HUES48 (cell line): ENCODE data around the gene WNT2B.

Experiments used
- H3K27ac ChIP-seq: one replicate; pipeline ENCODE4 v1.7.0; 2013; ENCODE audit warnings: low read depth, low read length, inconsistent platforms
- H3K27me3 ChIP-seq: 2 replicates; pipeline ENCODE4 v1.6.1; 2013; ENCODE audit warnings: mild to moderate bottlenecking, low read length; ENCODE audit not compliant: control insufficient read depth, insufficient read depth
- H3K36me3 ChIP-seq: 2 replicates; pipeline ENCODE4 v1.6.1; 2013; ENCODE audit warnings: low read length; ENCODE audit not compliant: control insufficient read depth, insufficient read depth
- H3K4me1 ChIP-seq: 2 replicates; pipeline ENCODE4 v1.6.1; 2013; ENCODE audit warnings: mild to moderate bottlenecking, low read length; ENCODE audit not compliant: control insufficient read depth, insufficient read depth
- H3K4me3 ChIP-seq: 2 replicates; pipeline ENCODE4 v1.5.1; 2013; ENCODE audit warnings: mild to moderate bottlenecking, low read depth, low read length
- H3K9ac ChIP-seq: 2 replicates; pipeline ENCODE4 v1.6.1; 2013; ENCODE audit warnings: mild to moderate bottlenecking, low read depth, low read length, moderate library complexity
- H3K9me3 ChIP-seq: 2 replicates; pipeline ENCODE4 v1.6.1; 2013; ENCODE audit warnings: low read length; ENCODE audit not compliant: control insufficient read depth, insufficient read depth

Gene WNT2B

GRCh38 chr1:112505400-112505785, 3.4 kb upstream of the WNT2B start:
- Histone ChIP-seq H3K36me3 (no peaks in the 10 kb centered on the region), H3K4me3 (no peak overlapping the region), H3K4me1 (peaks cover 10% of the 10 kb centered on the region), H3K27ac (no peak overlapping the region), H3K27me3 (peaks cover 100% of the 10 kb centered on the region), H3K9ac (no peak overlapping the region), H3K9me3 (no peaks in the 10 kb centered on the region)

GRCh38 chr1:112505878-112506277, 2.9 kb upstream of the WNT2B start:
- H3K4me1 ChIP-seq = peaks cover 15% of the 10 kb centered on the region
- no peaks in the 10 kb centered on the region for H3K9me3 ChIP-seq
- no peaks in the 10 kb centered on the region for H3K36me3 ChIP-seq
- no peak overlapping the region for H3K27ac ChIP-seq
- no peak overlapping the region for H3K4me3 ChIP-seq
- no peak overlapping the region for H3K9ac ChIP-seq
- peaks cover 100% of the 10 kb centered on the region for H3K27me3 ChIP-seq

- Histone ChIP-seq H3K36me3 (no peaks in the 10 kb centered on the region), H3K27me3 (peaks cover 100% of the 10 kb centered on the region), H3K9me3 (no peaks in the 10 kb centered on the region), H3K4me3 (no peak overlapping the region), H3K27ac (no peak overlapping the region), H3K4me1 (peaks cover 17% of the 10 kb centered on the region), H3K9ac (no peak overlapping the region)
Observed at GRCh38 chr1:112506306-112506705, 2.5 kb upstream of the WNT2B start.

- Histone ChIP-seq H3K27ac (no peak overlapping the region), H3K4me1 (peaks cover 18% of the 10 kb centered on the region), H3K36me3 (no peaks in the 10 kb centered on the region), H3K9ac (no peak overlapping the region), H3K9me3 (no peaks in the 10 kb centered on the region), H3K4me3 (no peak overlapping the region), H3K27me3 (peaks cover 100% of the 10 kb centered on the region)
Observed at GRCh38 chr1:112506731-112507130, 2.0 kb upstream of the WNT2B start.

- H3K27ac ChIP-seq = no peak overlapping the region
- peak overlapping the region; percentile 90 for H3K4me3 ChIP-seq
- no peaks in the 10 kb centered on the region for H3K9me3 ChIP-seq
- H3K9ac ChIP-seq = no peak overlapping the region
- H3K4me1 ChIP-seq = peaks cover 18% of the 10 kb centered on the region
- H3K36me3 ChIP-seq = no peaks in the 10 kb centered on the region
- H3K27me3 ChIP-seq = peaks cover 100% of the 10 kb centered on the region
Observed at GRCh38 chr1:112507336-112507735, 1.4 kb upstream of the WNT2B start.

- Histone ChIP-seq H3K9ac (no peak overlapping the region), H3K27ac (no peak overlapping the region), H3K27me3 (peaks cover 97% of the 10 kb centered on the region), H3K4me3 (peak overlapping the region; percentile 90), H3K36me3 (no peaks in the 10 kb centered on the region), H3K4me1 (peaks cover 18% of the 10 kb centered on the region), H3K9me3 (no peaks in the 10 kb centered on the region)
Observed at GRCh38 chr1:112507921-112508277, 866 bp upstream of the WNT2B start.

- Histone ChIP-seq H3K9me3 (no peaks in the 10 kb centered on the region), H3K27me3 (peaks cover 85% of the 10 kb centered on the region), H3K36me3 (no peaks in the 10 kb centered on the region), H3K4me3 (peak overlapping the region; percentile 90), H3K4me1 (peaks cover 18% of the 10 kb centered on the region), H3K9ac (no peak overlapping the region), H3K27ac (no peak overlapping the region)
Observed at GRCh38 chr1:112509005-112509659, 367 bp downstream of the WNT2B start.

- H3K9ac ChIP-seq = no peak overlapping the region
- no peak overlapping the region for H3K27ac ChIP-seq
- peak overlapping the region; percentile 90 for H3K4me3 ChIP-seq
- no peaks in the 10 kb centered on the region for H3K36me3 ChIP-seq
- H3K4me1 ChIP-seq = peaks cover 18% of the 10 kb centered on the region
- peaks cover 79% of the 10 kb centered on the region for H3K27me3 ChIP-seq
- no peaks in the 10 kb centered on the region for H3K9me3 ChIP-seq
Observed at GRCh38 chr1:112509660-112510178, 954 bp downstream of the WNT2B start.

- Histone ChIP-seq H3K36me3 (no peaks in the 10 kb centered on the region), H3K27me3 (peaks cover 73% of the 10 kb centered on the region), H3K4me3 (peak overlapping the region; percentile 90), H3K9me3 (no peaks in the 10 kb centered on the region), H3K27ac (no peak overlapping the region), H3K9ac (no peak overlapping the region), H3K4me1 (peaks cover 19% of the 10 kb centered on the region)
Observed at GRCh38 chr1:112510340-112510739, 1.6 kb downstream of the WNT2B start.

GRCh38 chr1:112511897-112512296, 3.1 kb downstream of the WNT2B start:
- no peaks in the 10 kb centered on the region for H3K36me3 ChIP-seq
- H3K9me3 ChIP-seq = no peaks in the 10 kb centered on the region
- peaks cover 21% of the 10 kb centered on the region for H3K4me1 ChIP-seq
- H3K9ac ChIP-seq = no peak overlapping the region
- H3K27ac ChIP-seq = no peak overlapping the region
- peaks cover 57% of the 10 kb centered on the region for H3K27me3 ChIP-seq
- no peak overlapping the region for H3K4me3 ChIP-seq

GRCh38 chr1:112513112-112513870, 4.5 kb downstream of the WNT2B start:
- Histone ChIP-seq H3K36me3 (no peaks in the 10 kb centered on the region), H3K9me3 (no peaks in the 10 kb centered on the region), H3K27ac (no peak overlapping the region), H3K9ac (no peak overlapping the region), H3K27me3 (peaks cover 43% of the 10 kb centered on the region), H3K4me3 (no peak overlapping the region), H3K4me1 (peaks cover 21% of the 10 kb centered on the region)
